ENCODE data around the gene SORCS2.

DNA sequence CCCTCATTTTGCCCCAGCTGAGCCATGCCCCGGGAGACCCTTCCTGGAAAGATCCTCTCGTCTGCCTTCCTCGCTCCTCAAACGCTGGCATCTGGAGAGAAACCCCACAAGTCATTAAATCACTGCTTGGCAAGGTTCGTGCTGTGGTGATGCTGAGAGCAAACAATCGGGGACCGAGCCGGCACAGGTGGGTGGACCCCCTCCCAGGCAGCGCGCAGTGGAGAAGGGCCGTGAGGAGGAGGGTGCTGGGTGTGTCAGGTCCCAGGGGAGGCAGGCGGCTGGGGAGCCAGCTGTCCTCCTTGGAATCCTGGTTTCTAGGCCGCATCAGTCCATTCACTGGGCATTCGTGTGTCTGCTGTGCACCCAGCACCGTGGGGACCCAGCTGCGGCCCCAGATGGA is 307.3 kb downstream of the SORCS2 start:
- TF ChIP-seq, protein P1, sequence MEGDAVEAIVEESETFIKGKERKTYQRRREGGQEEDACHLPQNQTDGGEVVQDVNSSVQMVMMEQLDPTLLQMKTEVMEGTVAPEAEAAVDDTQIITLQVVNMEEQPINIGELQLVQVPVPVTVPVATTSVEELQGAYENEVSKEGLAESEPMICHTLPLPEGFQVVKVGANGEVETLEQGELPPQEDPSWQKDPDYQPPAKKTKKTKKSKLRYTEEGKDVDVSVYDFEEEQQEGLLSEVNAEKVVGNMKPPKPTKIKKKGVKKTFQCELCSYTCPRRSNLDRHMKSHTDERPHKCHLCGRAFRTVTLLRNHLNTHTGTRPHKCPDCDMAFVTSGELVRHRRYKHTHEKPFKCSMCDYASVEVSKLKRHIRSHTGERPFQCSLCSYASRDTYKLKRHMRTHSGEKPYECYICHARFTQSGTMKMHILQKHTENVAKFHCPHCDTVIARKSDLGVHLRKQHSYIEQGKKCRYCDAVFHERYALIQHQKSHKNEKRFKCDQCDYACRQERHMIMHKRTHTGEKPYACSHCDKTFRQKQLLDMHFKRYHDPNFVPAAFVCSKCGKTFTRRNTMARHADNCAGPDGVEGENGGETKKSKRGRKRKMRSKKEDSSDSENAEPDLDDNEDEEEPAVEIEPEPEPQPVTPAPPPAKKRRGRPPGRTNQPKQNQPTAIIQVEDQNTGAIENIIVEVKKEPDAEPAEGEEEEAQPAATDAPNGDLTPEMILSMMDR (IDR thresholded peaks at IDR 0.05; ENCODE audit: poor library complexity, severe bottlenecking): no peak
- TF ChIP-seq POLR2AphosphoS5 (IDR thresholded peaks at IDR 0.05) (no peak), EZH2 (IDR thresholded peaks at IDR 0.05; ENCODE audit: borderline replicate concordance, insufficient read depth, low read length, poor library complexity, severe bottlenecking) (no peak), REST (IDR thresholded peaks at IDR 0.05; ENCODE audit: borderline replicate concordance) (no peak), TAF1 (IDR thresholded peaks at IDR 0.05; ENCODE audit: low read depth) (no peak), RAD21 (conservative IDR thresholded peaks at IDR 0.05) (no peak)

Data from neural cell (in vitro differentiated cells).